Kidney epithelial cell (primary cell): ENCODE results near the gene HECTD1. TPM values are rescaled to one million over a fixed set of nuclear protein-coding genes. Genes with fewer than 3 reads are reported as not detected.

Experiments
- DNase-seq: peaks from one replicate; pipeline ENCODE4 v3.0.0-alpha.2; 2010; ENCODE audit warnings: low read depth
- H3K27me3 ChIP-seq: 2 replicates; pipeline ENCODE4 v1.6.0; 2011; ENCODE audit warnings: low read length; ENCODE audit not compliant: control insufficient read depth, insufficient read depth
- H3K36me3 ChIP-seq: 2 replicates; pipeline ENCODE4 v1.5.1; 2011; ENCODE audit warnings: low read length; ENCODE audit not compliant: control insufficient read depth, insufficient read depth
- H3K4me3 ChIP-seq: 2 replicates; pipeline ENCODE4 v1.5.1; 2011; ENCODE audit warnings: low read depth, mild to moderate bottlenecking, control low read depth, low read length
- CTCF ChIP-seq: IDR thresholded peaks from 2 replicates; pipeline ENCODE4 v1.5.1; 2011; ENCODE audit warnings: mild to moderate bottlenecking, moderate library complexity, low read length, control low read depth, inconsistent platforms; ENCODE audit not compliant: insufficient read depth, poor library complexity, severe bottlenecking
- total RNA-seq: library from RNA; depleted of rRNA; stranded (reverse); fragments of >200 nt; gene quantifications from 2 replicates; pipeline ENCODE4 v1.2.3, GENCODE V29; 2015

Gene HECTD1
- total RNA-seq, 1 donor from 2014 or later: 118 TPM

- no peaks in the 10 kb centered on the region for H3K27me3 ChIP-seq
- no peak overlapping the region for H3K4me3 ChIP-seq
- TF ChIP-seq CTCF: no peak
- DNase-seq: no peak
- no peaks in the 10 kb centered on the region for H3K36me3 ChIP-seq
Measured at GRCh38 chr14:31219169-31219568, 11.6 kb upstream of the HECTD1 start.

GRCh38 chr14:31216359-31216758 is 8.8 kb upstream of the HECTD1 start:
- DNase-seq: no peak
- Histone ChIP-seq H3K27me3 (no peaks in the 10 kb centered on the region), H3K36me3 (no peaks in the 10 kb centered on the region), H3K4me3 (no peak overlapping the region)
- TF ChIP-seq CTCF: no peak

GRCh38 chr14:31212893-31213292 is 5.3 kb upstream of the HECTD1 start:
- Histone ChIP-seq H3K4me3 (no peak overlapping the region), H3K27me3 (no peaks in the 10 kb centered on the region), H3K36me3 (no peaks in the 10 kb centered on the region)
- no peak for DNase-seq
- no peak for TF ChIP-seq CTCF

GRCh38 chr14:31209605-31210004 is 2.0 kb upstream of the HECTD1 start:
- TF ChIP-seq CTCF: no peak
- no peak for DNase-seq
- Histone ChIP-seq H3K4me3 (no peak overlapping the region), H3K36me3 (no peaks in the 10 kb centered on the region), H3K27me3 (no peaks in the 10 kb centered on the region)

GRCh38 chr14:31208546-31209424 is 1.2 kb upstream of the HECTD1 start:
- peak overlapping the region; percentile 73 for H3K4me3 ChIP-seq
- TF ChIP-seq CTCF: no peak
- no peak for DNase-seq
- no peaks in the 10 kb centered on the region for H3K36me3 ChIP-seq
- H3K27me3 ChIP-seq: no peaks in the 10 kb centered on the region
